Neural progenitor cell (in vitro differentiated cells): ENCODE measurements around the gene SFT2D3.

Experiments used
- CTCF ChIP-seq: fragments of 200-600 bp; sonication (generic); IDR thresholded peaks from 2 replicates; pipeline ENCODE4 v1.5.1; 2017; ENCODE audit warnings: antibody characterized with exemption, mild to moderate bottlenecking
- EZH2 ChIP-seq: fragments of 200-600 bp; sonication (generic); IDR thresholded peaks from 2 replicates; pipeline ENCODE4 v1.6.1; 2017; ENCODE audit warnings: antibody characterized with exemption, mild to moderate bottlenecking, moderate library complexity
- EZH2phosphoT487 ChIP-seq: fragments of 200-600 bp; sonication (generic); IDR thresholded peaks from 2 replicates; pipeline ENCODE4 v1.6.1; 2017; ENCODE audit warnings: antibody characterized with exemption

GRCh38 chr2:127697482-127698180, 3.7 kb upstream of the SFT2D3 start:
- TF ChIP-seq CTCF (no peak), EZH2phosphoT487 (no peak), EZH2 (no peak)
